B cell (primary cell): ENCODE data around the gene FMNL3. TPM values are rescaled to one million over a fixed set of nuclear protein-coding genes. Genes with fewer than 3 reads are reported as not detected.

Source experiments
- ATAC-seq: fragments of 200-7000 bp; cut with Tn5 transposase; one replicate; pipeline ENCODE4 v1.10.0; 2021; ENCODE audit warnings: low read depth, mild to moderate bottlenecking, moderate number of reproducible peaks, moderate library complexity
- CTCF ChIA-PET: fragments of 350-600 bp; sonication (Branson Sonifier 250); formaldehyde crosslinking; loops from one replicate; lab custom pipeline; 2021; ENCODE audit warnings: antibody characterized with exemption, inconsistent platforms; lab: Charles Lee
- POLR2A ChIA-PET: fragments of 350-600 bp; sonication (Branson Sonifier 250); formaldehyde crosslinking; loops from one replicate; lab custom pipeline; 2021; ENCODE audit warnings: antibody characterized with exemption; lab: Charles Lee
- DNase-seq: peaks from one replicate; pipeline ENCODE4 v3.0.0; 2013
- H2AFZ ChIP-seq: 2 replicates; pipeline ENCODE4 v1.6.1; 2012; ENCODE audit warnings: mild to moderate bottlenecking, low read depth, low read length; ENCODE audit not compliant: insufficient read depth, poor library complexity, severe bottlenecking
- H3K27ac ChIP-seq, 2 donors: 1 replicate in 1 of 2; 2 replicates in 1 of 2; pipeline ENCODE4 v1.5.1; 2012 to 2013; ENCODE audit warnings: low read length in 2 of 2, mild to moderate bottlenecking in 2 of 2, moderate library complexity in 1 of 2
- H3K27me3 ChIP-seq, 4 experiments: fragments of 200-600 bp in 1 of 4; sonication (generic) in 1 of 4; replicated peaks in 1 of 4; 1 replicate in 2 of 4; 2 replicates in 2 of 4; pipeline versions ENCODE4 v1.6.1 to v1.7.0; 2013 to 2016; ENCODE audit warnings: low read length in 3 of 4, mild to moderate bottlenecking in 2 of 4, mixed read lengths in 1 of 4, moderate library complexity in 1 of 4; ENCODE audit not compliant: insufficient read depth in 4 of 4, control insufficient read depth in 3 of 4; ENCODE audit errors: control extremely low read depth in 1 of 4
- H3K36me3 ChIP-seq, 2 experiments: replicated peaks in 1 of 2; 1 replicate in 1 of 2; 2 replicates in 1 of 2; pipeline versions ENCODE4 v1.6.1 to v1.7.1; 2013; ENCODE audit warnings: low read length in 1 of 2; ENCODE audit not compliant: insufficient read depth in 2 of 2, control insufficient read depth in 1 of 2; ENCODE audit errors: control extremely low read depth in 1 of 2, extremely low read depth in 1 of 2
- H3K4me1 ChIP-seq, 2 donors: fragments of 200-600 bp in 1 of 2; sonication (generic) in 1 of 2; 1 replicate in 1 of 2; 2 replicates in 1 of 2; pipeline versions ENCODE4 v1.5.1 to v1.6.1; 2013 to 2017; ENCODE audit warnings: low read length in 2 of 2; ENCODE audit not compliant: control insufficient read depth in 2 of 2, insufficient read depth in 2 of 2
- H3K4me2 ChIP-seq: replicated peaks from 2 replicates; pipeline ENCODE3; 2012; ENCODE audit warnings: mild to moderate bottlenecking, low read depth, low read length; ENCODE audit not compliant: poor library complexity, severe bottlenecking
- H3K4me3 ChIP-seq, 5 experiments: fragments of 200-600 bp in 1 of 5; sonication (generic) in 1 of 5; 1 replicate in 3 of 5; 2 replicates in 2 of 5; pipeline versions ENCODE4 v1.5.1 to v1.7.0; 2011 to 2016; ENCODE audit warnings: low read length in 4 of 5, mild to moderate bottlenecking in 4 of 5, low read depth in 2 of 5, control low read depth in 1 of 5, moderate library complexity in 1 of 5; ENCODE audit not compliant: insufficient read depth in 1 of 5; ENCODE audit errors: control extremely low read depth in 1 of 5, extremely low read depth in 1 of 5
- H3K79me2 ChIP-seq: fragments of 200-600 bp; sonication (generic); one replicate; pipeline ENCODE4 v1.6.0; 2016; ENCODE audit warnings: low read length; ENCODE audit not compliant: control insufficient read depth, insufficient read depth
- H3K9ac ChIP-seq: fragments of 200-600 bp; sonication (generic); 2 replicates; pipeline ENCODE4 v1.6.1; 2017; ENCODE audit warnings: mild to moderate bottlenecking, low read length, moderate library complexity
- H3K9me3 ChIP-seq, 3 donors: one replicate each; pipeline versions ENCODE4 v1.6.1 to v1.7.1; 2013; ENCODE audit warnings: low read length in 2 of 3; ENCODE audit not compliant: control insufficient read depth in 2 of 3, insufficient read depth in 1 of 3; ENCODE audit errors: control extremely low read depth in 1 of 3
- H4K20me1 ChIP-seq: 2 replicates; pipeline ENCODE4 v1.6.0; 2012; ENCODE audit warnings: mild to moderate bottlenecking, low read length; ENCODE audit not compliant: insufficient read depth, control insufficient read depth, poor library complexity, severe bottlenecking
- H3K27ac Mint-ChIP-seq: one replicate; pipeline ENCODE4 v1.8.0; 2021; ENCODE audit warnings: mixed read lengths
- H3K27me3 Mint-ChIP-seq: one replicate; pipeline ENCODE4 v1.8.0; 2021; ENCODE audit warnings: mixed read lengths
- H3K4me1 Mint-ChIP-seq: one replicate; pipeline ENCODE4 v1.8.0; 2021; ENCODE audit warnings: mixed read lengths
- H3K4me3 Mint-ChIP-seq: one replicate; pipeline ENCODE4 v1.8.0; 2021; ENCODE audit warnings: mixed read lengths
- H3K9me3 Mint-ChIP-seq: one replicate; pipeline ENCODE4 v1.8.0; 2022; ENCODE audit warnings: mixed read lengths; ENCODE audit not compliant: insufficient read depth
- EZH2 ChIP-seq: IDR thresholded peaks from 2 replicates; pipeline ENCODE4 v1.6.1; 2012; ENCODE audit warnings: borderline replicate concordance, low read depth, mild to moderate bottlenecking, moderate library complexity, low read length; ENCODE audit not compliant: insufficient read depth, poor library complexity, severe bottlenecking
- WGBS: methylation state at CpG from one replicate; pipeline ENCODE4 v1.1.5; 2013; ENCODE audit warnings: missing lambda C conversion rate; ENCODE audit not compliant: insufficient coverage; 5-methylcytosine and 5-hydroxymethylcytosine counted together
- intact Hi-C: fragments of 100-400 bp; cut with micrococcal nuclease; formaldehyde crosslinking; loops from one replicate; pipeline ENCODE4 v1.10.0; 2022
- polyA plus RNA-seq: library from polyadenylated mRNA; depleted of rRNA; stranded (reverse); fragments of >200 nt; gene quantifications from 2 replicates; pipeline ENCODE4 v1.2.3, GENCODE V29; 2012
- total RNA-seq, 2 donors: library from RNA; stranded (reverse); fragments of 120-200 nt in 1 of 2; gene quantifications; 1 replicate in 1 of 2; 2 replicates in 1 of 2; pipeline versions ENCODE4 v1.2.3 to v1.2.4, GENCODE V29; 2013 to 2022
- TF ChIP-seq, protein P1 (sequence below): fragments of 200-600 bp; IDR thresholded peaks from one replicate; pipeline ENCODE4 v1.8.0; 2022; ENCODE audit warnings: antibody characterized with exemption, mild to moderate bottlenecking

Gene FMNL3
- total and polyA plus RNA-seq, 2 donors (not counting 1 experiment from before 2014, with no cell fraction given), result 19.3 to 69.9 TPM

DNA sequence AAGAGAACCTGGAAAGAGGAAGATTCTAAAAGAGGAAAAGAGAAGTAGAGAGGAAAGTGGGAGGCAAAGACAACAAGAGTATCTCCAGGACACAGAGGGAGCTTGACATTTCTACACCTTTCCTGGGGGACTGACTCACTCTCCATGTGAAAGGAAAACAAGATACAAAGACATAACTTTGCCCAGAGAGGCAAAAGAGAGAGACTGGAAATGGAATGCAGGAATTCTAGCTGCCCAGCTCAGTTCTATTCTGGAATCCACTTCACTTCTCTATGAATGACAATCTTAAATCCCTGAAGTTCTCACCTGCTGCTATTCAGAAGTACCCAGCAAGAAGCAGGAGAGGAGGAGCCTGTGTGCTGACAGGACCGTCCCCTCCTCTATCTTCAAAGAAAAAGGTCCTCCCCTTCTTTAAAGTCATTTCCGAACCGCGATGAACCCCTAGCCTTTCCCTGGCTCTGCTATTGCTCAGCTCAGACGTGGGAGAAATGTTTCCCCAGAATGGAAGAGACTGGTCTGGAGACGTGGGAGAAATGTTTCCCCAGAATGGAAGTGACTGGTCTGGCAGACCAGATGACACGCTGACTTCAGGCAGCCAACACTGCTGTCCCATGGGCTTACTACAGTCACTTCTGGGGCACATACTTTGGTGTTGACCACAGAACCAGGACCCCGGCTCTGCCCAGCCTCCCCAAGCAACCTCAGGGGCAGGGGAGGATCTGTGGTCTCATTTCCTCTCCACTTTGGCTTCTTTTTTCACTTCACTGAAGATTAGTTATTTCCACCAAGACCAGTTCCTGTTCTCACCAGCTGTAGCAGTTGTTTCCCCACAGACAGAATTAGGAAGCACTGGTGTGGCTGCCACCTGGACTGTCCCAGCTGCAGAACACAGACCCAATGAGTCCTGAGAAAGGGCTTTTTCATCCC is 8.3 kb downstream of the FMNL3 start:
- no peaks in the 10 kb centered on the region for H3K9me3 Mint-ChIP-seq
- DNase-seq (peak; percentile 80), ATAC-seq (peak; percentile 84)
- WGBS, result 0% methylated on average over 2 of the region's 8 CpGs
- no peaks in the 10 kb centered on the region for H3K27me3 Mint-ChIP-seq
- Histone ChIP-seq H3K27ac (peak overlapping the region; percentile 62 to 85), H4K20me1 (peaks cover 17% of the 10 kb centered on the region), H3K79me2 (peaks cover 99% of the 10 kb centered on the region), H3K9ac (peak overlapping the region; percentile 61), H3K27me3 (no peaks in the 10 kb centered on the region), H3K9me3 (no peaks in the 10 kb centered on the region), H3K36me3 (no peaks in the 10 kb centered on the region), H3K4me1 (peaks cover 70 to 72% of the 10 kb centered on the region in 2 donors), H3K4me3 (peak overlapping the region; percentile 24 to 53 (median 42)), H3K4me2 (peak overlapping the region; percentile 93), H2AFZ (peak overlapping the region; percentile 6)
- peak overlapping the region; percentile 92 for H3K27ac Mint-ChIP-seq
- CTCF ChIA-PET, result interaction anchor here (1.0 to 4.0 kb wide), 9 partner anchors 9 to 54 kb away, joined by 3 to 21 read pairs (median 5); partner anchors contain the start of gene TMBIM6
- intact Hi-C loops, result loop anchor here (1.0 to 2.0 kb wide), 6 partner anchors 8 to 54 kb away; partner anchors contain the start of gene FMNL3
- POLR2A ChIA-PET, result interaction anchor here (0.5 to 1.0 kb wide), 5 partner anchors 28 to 510 kb away, joined by 3 to 5 read pairs (median 3); no protein-coding TSS in a partner anchor
- H3K4me1 Mint-ChIP-seq, result peaks cover 72% of the 10 kb centered on the region
- no peak for TF ChIP-seq EZH2
- TF ChIP-seq, protein P1, sequence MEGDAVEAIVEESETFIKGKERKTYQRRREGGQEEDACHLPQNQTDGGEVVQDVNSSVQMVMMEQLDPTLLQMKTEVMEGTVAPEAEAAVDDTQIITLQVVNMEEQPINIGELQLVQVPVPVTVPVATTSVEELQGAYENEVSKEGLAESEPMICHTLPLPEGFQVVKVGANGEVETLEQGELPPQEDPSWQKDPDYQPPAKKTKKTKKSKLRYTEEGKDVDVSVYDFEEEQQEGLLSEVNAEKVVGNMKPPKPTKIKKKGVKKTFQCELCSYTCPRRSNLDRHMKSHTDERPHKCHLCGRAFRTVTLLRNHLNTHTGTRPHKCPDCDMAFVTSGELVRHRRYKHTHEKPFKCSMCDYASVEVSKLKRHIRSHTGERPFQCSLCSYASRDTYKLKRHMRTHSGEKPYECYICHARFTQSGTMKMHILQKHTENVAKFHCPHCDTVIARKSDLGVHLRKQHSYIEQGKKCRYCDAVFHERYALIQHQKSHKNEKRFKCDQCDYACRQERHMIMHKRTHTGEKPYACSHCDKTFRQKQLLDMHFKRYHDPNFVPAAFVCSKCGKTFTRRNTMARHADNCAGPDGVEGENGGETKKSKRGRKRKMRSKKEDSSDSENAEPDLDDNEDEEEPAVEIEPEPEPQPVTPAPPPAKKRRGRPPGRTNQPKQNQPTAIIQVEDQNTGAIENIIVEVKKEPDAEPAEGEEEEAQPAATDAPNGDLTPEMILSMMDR, result no peak
- H3K4me3 Mint-ChIP-seq, result peak overlapping the region; percentile 89
